OCI-LY3 (cell line): ENCODE results near the gene PDE4C.

ENCODE experiments used
- H2AFZ ChIP-seq: fragments of 200-600, 300-600 bp; shearing (Covaris generic); 2 replicates; pipeline ENCODE4 v1.6.0; 2014; ENCODE audit warnings: antibody characterized with exemption, low read depth, low read length
- H3K27ac ChIP-seq: fragments of 200-600, 300-600 bp; sonication (generic); 2 replicates; pipeline ENCODE4 v1.5.1; 2014; ENCODE audit warnings: mild to moderate bottlenecking, low read length, moderate library complexity, mixed read lengths
- H3K27me3 ChIP-seq: fragments of 200-600, 300-600 bp; sonication (generic); 2 replicates; pipeline ENCODE4 v1.6.1; 2014; ENCODE audit warnings: low read depth, low read length, mixed read lengths
- H3K36me3 ChIP-seq: fragments of 200-600, 300-600 bp; sonication (generic); replicated peaks from 2 replicates; pipeline ENCODE3; 2014; ENCODE audit warnings: low read depth, low read length, mixed read lengths
- H3K4me1 ChIP-seq: fragments of 300-600, 200-600 bp; sonication (generic); 2 replicates; pipeline ENCODE4 v1.6.1; 2014; ENCODE audit warnings: low read length, mixed read lengths
- H3K4me2 ChIP-seq: fragments of 200-600, 300-600 bp; sonication (generic); 2 replicates; pipeline ENCODE4 v1.6.1; 2014; ENCODE audit warnings: low read length, mixed read lengths
- H3K4me3 ChIP-seq: fragments of 300-600, 200-600 bp; sonication (generic); 2 replicates; pipeline ENCODE4 v1.5.1; 2014; ENCODE audit warnings: antibody characterized with exemption, mild to moderate bottlenecking, low read length, moderate library complexity
- H3K79me2 ChIP-seq: fragments of 300-600, 200-600 bp; shearing (Covaris generic); 2 replicates; pipeline ENCODE4 v1.6.1; 2014; ENCODE audit warnings: mild to moderate bottlenecking, low read length, mixed read lengths
- H3K9ac ChIP-seq: fragments of 300-600, 200-600 bp; shearing (Covaris generic); 2 replicates; pipeline ENCODE4 v1.6.0; 2014; ENCODE audit warnings: mild to moderate bottlenecking, low read length, moderate library complexity
- H3K9me3 ChIP-seq: fragments of 200-600, 300-600 bp; shearing (Covaris generic); 2 replicates; pipeline ENCODE4 v1.6.1; 2014; ENCODE audit warnings: low read length, mixed read lengths; ENCODE audit not compliant: insufficient read depth
- H4K20me1 ChIP-seq: fragments of 200-600, 300-600 bp; sonication (generic); 2 replicates; pipeline ENCODE4 v1.6.1; 2016; ENCODE audit warnings: low read length, mixed read lengths; ENCODE audit not compliant: insufficient read depth
- EZH2phosphoT487 ChIP-seq: fragments of 200-600 bp; shearing (Covaris generic); IDR thresholded peaks from 2 replicates; pipeline ENCODE4 v1.6.1; 2018; ENCODE audit warnings: antibody characterized with exemption, mixed run types, low read depth
- TF ChIP-seq, protein P1 (sequence below): fragments of 200-600, 300-600 bp; sonication (generic); IDR thresholded peaks from 2 replicates; pipeline ENCODE4 v1.5.1; 2014; ENCODE audit warnings: antibody characterized with exemption, low read length, low read depth

PDE4C gene

DNA sequence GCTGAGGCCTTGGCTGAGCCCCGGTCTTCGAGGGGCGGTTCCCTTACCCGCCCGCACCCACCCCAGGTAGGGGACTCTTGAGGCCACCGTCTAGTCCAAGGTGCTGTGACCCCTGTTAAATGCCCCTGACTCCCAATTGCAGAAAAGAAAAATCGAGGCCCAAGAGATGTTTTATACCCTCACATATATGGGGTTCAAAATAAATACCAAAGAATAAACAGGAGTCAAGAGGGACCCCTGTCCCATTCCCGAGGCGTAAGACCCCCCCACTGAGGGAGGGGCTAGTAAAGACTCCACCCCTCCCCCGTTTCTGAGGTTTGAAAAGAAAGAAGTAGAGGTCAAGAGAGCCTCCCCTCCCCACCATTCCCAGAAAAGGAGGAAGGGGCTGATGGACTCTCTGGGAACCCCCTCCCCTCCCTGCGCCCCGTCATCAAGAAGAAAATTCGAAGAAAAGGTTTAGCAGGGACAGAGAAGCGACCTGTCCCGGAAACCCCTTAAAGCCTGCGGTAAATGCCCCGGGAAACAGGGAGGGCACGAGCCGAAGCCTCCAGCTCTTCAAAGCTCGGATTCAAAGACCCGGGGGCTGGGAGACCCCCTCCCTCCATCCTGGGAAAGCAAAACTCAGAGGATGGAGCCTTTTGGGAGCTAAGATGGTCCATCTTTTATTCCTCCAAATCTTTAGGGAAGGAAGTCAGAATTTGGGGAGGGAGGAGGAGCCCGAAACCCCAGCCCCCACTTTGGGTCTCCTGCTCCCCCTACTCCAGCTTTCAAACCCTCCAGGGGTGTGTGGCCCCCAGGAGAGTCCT is 21.6 kb downstream of the PDE4C start:
- Histone ChIP-seq H3K9ac (peak overlapping the region; percentile 76), H3K79me2 (peaks cover 5% of the 10 kb centered on the region; the same call in 1 of the 2 replicates), H2AFZ (peak overlapping the region; percentile 67), H3K4me1 (peaks cover 13% of the 10 kb centered on the region), H3K4me2 (peak overlapping the region; percentile 68), H3K4me3 (peak overlapping the region; percentile 81), H3K27ac (peak overlapping the region; percentile 64), H3K9me3 (no peaks in the 10 kb centered on the region), H4K20me1 (peaks cover 12% of the 10 kb centered on the region; the same call in 1 of the 2 replicates), H3K36me3 (peaks cover 6% of the 10 kb centered on the region), H3K27me3 (peaks cover 6% of the 10 kb centered on the region)
- no peak for TF ChIP-seq EZH2phosphoT487
- TF ChIP-seq, protein P1, sequence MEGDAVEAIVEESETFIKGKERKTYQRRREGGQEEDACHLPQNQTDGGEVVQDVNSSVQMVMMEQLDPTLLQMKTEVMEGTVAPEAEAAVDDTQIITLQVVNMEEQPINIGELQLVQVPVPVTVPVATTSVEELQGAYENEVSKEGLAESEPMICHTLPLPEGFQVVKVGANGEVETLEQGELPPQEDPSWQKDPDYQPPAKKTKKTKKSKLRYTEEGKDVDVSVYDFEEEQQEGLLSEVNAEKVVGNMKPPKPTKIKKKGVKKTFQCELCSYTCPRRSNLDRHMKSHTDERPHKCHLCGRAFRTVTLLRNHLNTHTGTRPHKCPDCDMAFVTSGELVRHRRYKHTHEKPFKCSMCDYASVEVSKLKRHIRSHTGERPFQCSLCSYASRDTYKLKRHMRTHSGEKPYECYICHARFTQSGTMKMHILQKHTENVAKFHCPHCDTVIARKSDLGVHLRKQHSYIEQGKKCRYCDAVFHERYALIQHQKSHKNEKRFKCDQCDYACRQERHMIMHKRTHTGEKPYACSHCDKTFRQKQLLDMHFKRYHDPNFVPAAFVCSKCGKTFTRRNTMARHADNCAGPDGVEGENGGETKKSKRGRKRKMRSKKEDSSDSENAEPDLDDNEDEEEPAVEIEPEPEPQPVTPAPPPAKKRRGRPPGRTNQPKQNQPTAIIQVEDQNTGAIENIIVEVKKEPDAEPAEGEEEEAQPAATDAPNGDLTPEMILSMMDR = no peak

DNA sequence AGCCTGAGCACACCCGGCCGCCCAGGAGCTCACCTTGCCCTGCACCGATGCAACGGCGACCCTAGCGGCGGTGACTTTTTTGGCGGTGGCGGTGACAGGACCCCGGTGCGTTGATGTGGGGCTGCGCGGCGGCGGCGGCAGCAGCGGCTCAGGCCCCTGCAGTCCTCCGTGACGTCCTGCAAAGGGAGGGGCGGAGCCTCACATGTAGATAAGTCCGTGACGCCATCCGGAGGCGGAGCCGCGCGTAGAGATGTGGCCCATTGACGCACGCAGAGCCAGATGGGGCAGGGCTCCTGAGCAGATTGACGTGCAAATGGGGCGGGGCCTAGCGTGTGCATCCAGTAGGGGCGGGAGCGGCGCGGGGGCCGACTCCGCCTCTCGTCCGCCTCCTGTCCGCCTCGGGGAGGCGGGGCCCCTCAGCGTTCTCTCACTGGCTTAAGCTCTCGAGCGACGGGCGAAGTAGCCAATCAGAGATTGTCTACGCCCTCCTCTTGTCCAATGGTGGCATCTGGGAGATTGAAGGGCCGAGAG is 22.3 kb downstream of the PDE4C start, which contains the start of gene RAB3A:
Gene RAB3A (minus strand): TSS at position 180 of the 531 bp plus-strand sequence. CDS start 1,302 bp downstream, outside the sequence.
- peaks cover 5% of the 10 kb centered on the region; the same call in 1 of the 2 replicates for H3K79me2 ChIP-seq
- H3K27me3 ChIP-seq = peaks cover 4% of the 10 kb centered on the region
- peaks cover 13% of the 10 kb centered on the region for H3K4me1 ChIP-seq
- H3K9ac ChIP-seq = peak within 1 kb of the TSS; percentile 76
- peaks cover 6% of the 10 kb centered on the region for H3K36me3 ChIP-seq
- peak within 1 kb of the TSS; percentile 98 for H3K4me2 ChIP-seq
- H4K20me1 ChIP-seq = peaks cover 12% of the 10 kb centered on the region; the same call in 1 of the 2 replicates
- no peaks in the 10 kb centered on the region for H3K9me3 ChIP-seq
- H2AFZ ChIP-seq = peak within 1 kb of the TSS; percentile 67
- TF ChIP-seq, protein P1 = no peak
- no peak for TF ChIP-seq EZH2phosphoT487
- H3K27ac ChIP-seq = peak within 1 kb of the TSS; percentile 64
- peak within 1 kb of the TSS; percentile 90 for H3K4me3 ChIP-seq

DNA sequence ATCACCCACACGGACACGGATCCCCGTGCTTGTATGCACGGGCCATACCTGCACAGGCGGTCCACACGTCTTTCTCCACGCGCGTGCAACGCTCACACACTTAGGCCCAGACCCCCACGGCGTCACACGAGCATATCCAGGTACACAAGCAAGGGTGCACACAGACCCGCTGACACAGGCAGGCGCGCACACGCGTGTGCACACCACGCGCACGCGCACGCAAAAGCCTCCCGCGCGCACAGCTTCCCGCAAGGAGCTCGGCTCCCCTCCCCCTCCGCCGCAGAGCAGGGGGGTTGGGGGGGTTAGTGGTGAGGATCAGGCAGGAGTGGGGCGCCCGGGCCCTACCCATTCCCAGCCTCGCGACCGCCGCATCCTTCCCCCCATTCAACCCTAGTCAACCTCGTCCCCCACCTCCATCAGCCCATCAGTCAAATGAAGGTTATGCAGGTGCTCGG is 22.8 kb downstream of the PDE4C start:
- no peak overlapping the region for H3K27ac ChIP-seq
- H3K4me2 ChIP-seq = peak overlapping the region; percentile 98
- H3K36me3 ChIP-seq = peaks cover 6% of the 10 kb centered on the region
- H3K4me3 ChIP-seq = peak overlapping the region; percentile 90
- no peaks in the 10 kb centered on the region for H3K27me3 ChIP-seq
- peak overlapping the region; percentile 13; the same call in 1 of the 2 replicates for H2AFZ ChIP-seq
- peaks cover 13% of the 10 kb centered on the region for H3K4me1 ChIP-seq
- H3K9ac ChIP-seq = peak overlapping the region; percentile 43
- TF ChIP-seq, protein P1 = 0 out of 2 replicates have a peak, but pooled peaks have one; percentile 3
- no peak for TF ChIP-seq EZH2phosphoT487
- peaks cover 5% of the 10 kb centered on the region; the same call in 1 of the 2 replicates for H3K79me2 ChIP-seq
- no peaks in the 10 kb centered on the region for H3K9me3 ChIP-seq
- H4K20me1 ChIP-seq = peaks cover 12% of the 10 kb centered on the region; the same call in 1 of the 2 replicates
